Common myeloid progenitor, CD34-positive (primary cell): Measurements from ENCODE around the gene SLC4A4. TPM values are rescaled to one million over a fixed set of nuclear protein-coding genes. Genes with fewer than 3 reads are reported as not detected.

Experiments used
- CTCF ChIA-PET: fragments of 350-600 bp; sonication (Branson Sonifier 250); formaldehyde crosslinking; loops from one replicate; lab custom pipeline; 2021; ENCODE audit warnings: antibody characterized with exemption; lab: Charles Lee
- POLR2A ChIA-PET: fragments of 350-600 bp; sonication (Branson Sonifier 250); formaldehyde crosslinking; loops from one replicate; lab custom pipeline; 2021; ENCODE audit warnings: antibody characterized with exemption; lab: Charles Lee
- DNase-seq, 3 donors: peaks; one replicate each; pipeline versions ENCODE4 v3.0.0 to v3.0.0-alpha.2; 2013
- H3K27ac ChIP-seq, 2 experiments: 1 replicate in 1 of 2; 2 replicates in 1 of 2; pipeline ENCODE4 v1.7.0; 2013; ENCODE audit warnings: inconsistent platforms in 2 of 2, low read length in 2 of 2, mild to moderate bottlenecking in 2 of 2, low read depth in 1 of 2, moderate library complexity in 1 of 2; ENCODE audit not compliant: severe bottlenecking in 2 of 2, insufficient read depth in 1 of 2, poor library complexity in 1 of 2
- H3K27me3 ChIP-seq, 5 experiments: replicated peaks in 2 of 5; 1 replicate in 3 of 5; 2 replicates in 2 of 5; pipeline versions ENCODE4 v1.6.1 to v1.7.0; 2013; ENCODE audit warnings: low read length in 4 of 5, mild to moderate bottlenecking in 2 of 5, moderate library complexity in 2 of 5, inconsistent platforms in 1 of 5; ENCODE audit not compliant: insufficient read depth in 5 of 5, control insufficient read depth in 4 of 5
- H3K36me3 ChIP-seq, 4 experiments: 1 replicate in 2 of 4; 2 replicates in 2 of 4; pipeline versions ENCODE4 v1.6.1 to v1.7.0; 2013; ENCODE audit warnings: low read length in 3 of 4, control low read depth in 1 of 4, mild to moderate bottlenecking in 1 of 4; ENCODE audit not compliant: control insufficient read depth in 4 of 4, insufficient read depth in 4 of 4
- H3K4me1 ChIP-seq, 4 experiments: 1 replicate in 3 of 4; 2 replicates in 1 of 4; pipeline versions ENCODE4 v1.6.1 to v1.7.1; 2013; ENCODE audit warnings: low read length in 3 of 4, mild to moderate bottlenecking in 3 of 4, control low read depth in 1 of 4, inconsistent platforms in 1 of 4, moderate library complexity in 1 of 4; ENCODE audit not compliant: control insufficient read depth in 4 of 4, insufficient read depth in 4 of 4; ENCODE audit errors: control extremely low read depth in 1 of 4
- H3K4me3 ChIP-seq, 7 experiments: 1 replicate in 4 of 7; 2 replicates in 3 of 7; pipeline versions ENCODE4 v1.5.1 to v1.7.0; 2013; ENCODE audit warnings: mild to moderate bottlenecking in 7 of 7, low read length in 6 of 7, moderate library complexity in 6 of 7, inconsistent platforms in 2 of 7, low read depth in 2 of 7, control low read depth in 1 of 7; ENCODE audit not compliant: insufficient read depth in 4 of 7, control insufficient read depth in 1 of 7; ENCODE audit errors: extremely low read depth in 1 of 7
- H3K9me3 ChIP-seq, 5 experiments: 1 replicate in 4 of 5; 2 replicates in 1 of 5; pipeline versions ENCODE4 v1.6.1 to v1.7.1; 2013; ENCODE audit warnings: low read length in 4 of 5, mild to moderate bottlenecking in 2 of 5, inconsistent platforms in 1 of 5, low read depth in 1 of 5, moderate library complexity in 1 of 5; ENCODE audit not compliant: control insufficient read depth in 4 of 5, insufficient read depth in 2 of 5; ENCODE audit errors: control extremely low read depth in 1 of 5
- WGBS: methylation state at CpG from one replicate; pipeline ENCODE4 v1.1.5; 2013; ENCODE audit not compliant: insufficient coverage; 5-methylcytosine and 5-hydroxymethylcytosine counted together
- polyA plus RNA-seq: library from polyadenylated mRNA; unstranded; fragments of 120-200 nt; gene quantifications from one replicate; pipeline ENCODE4 v1.2.1, GENCODE V29; 2013

SLC4A4 gene
- polyA plus RNA-seq: 0.40 TPM

GRCh38 chr4:71338846-71339593 lies at the start of gene SLC4A4:
TSS of gene SLC4A4 (plus strand) at chr4:71339020.
- Histone ChIP-seq H3K4me1 (no peaks in the 10 kb centered on the region), H3K36me3 (no peaks in the 10 kb centered on the region), H3K9me3 (no peaks in the 10 kb centered on the region), H3K27ac (no peak within 1 kb of the TSS), H3K4me3 (no peak within 1 kb of the TSS), H3K27me3 (no peaks in the 10 kb centered on the region)
- peak; percentile 5 to 76 (median 69) for DNase-seq
- POLR2A ChIA-PET: no interaction called here
- WGBS: 94% methylated on average over 5 of the region's 8 CpGs
- CTCF ChIA-PET: no interaction called here

- Histone ChIP-seq H3K27me3 (peaks cover 0 to 19% (median 10%) of the 10 kb centered on the region in 5 experiments), H3K36me3 (no peaks in the 10 kb centered on the region), H3K9me3 (no peaks in the 10 kb centered on the region), H3K27ac (no peak overlapping the region), H3K4me1 (no peaks in the 10 kb centered on the region), H3K4me3 (no peak overlapping the region)
- no peak for DNase-seq
- ChIA-PET CTCF (no interaction called here), POLR2A (no interaction called here)
- WGBS: 85% methylated on average over 3 of the region's 3 CpGs
These were observed 48.7 kb upstream of the SLC4A4 start for GRCh38 chr4:71290074-71290473.

- Histone ChIP-seq H3K27me3 (peaks cover 0 to 15% (median 6%) of the 10 kb centered on the region in 5 experiments), H3K27ac (no peak overlapping the region), H3K9me3 (no peaks in the 10 kb centered on the region), H3K4me1 (no peaks in the 10 kb centered on the region), H3K4me3 (no peak overlapping the region), H3K36me3 (no peaks in the 10 kb centered on the region)
- ChIA-PET POLR2A (no interaction called here), CTCF (no interaction called here)
- no CpG with 5 or more reads among the region's 1 CpG for WGBS
- no peak for DNase-seq
These were observed 48.3 kb upstream of the SLC4A4 start for GRCh38 chr4:71290476-71290875.

GRCh38 chr4:71292228-71292627 lies 46.6 kb upstream of the SLC4A4 start:
- Histone ChIP-seq H3K27me3 (peaks cover 0 to 13% (median 3%) of the 10 kb centered on the region in 5 experiments), H3K36me3 (no peaks in the 10 kb centered on the region), H3K27ac (no peak overlapping the region), H3K4me1 (no peaks in the 10 kb centered on the region), H3K9me3 (no peaks in the 10 kb centered on the region), H3K4me3 (no peak overlapping the region)
- CTCF ChIA-PET: no interaction called here
- WGBS: no CpG with 5 or more reads among the region's 1 CpG
- POLR2A ChIA-PET: no interaction called here
- no peak for DNase-seq

GRCh38 chr4:71293705-71294104 lies 45.1 kb upstream of the SLC4A4 start:
- ChIA-PET POLR2A (interaction anchor here (0.7 kb wide), 1 partner anchor 457 kb away, joined by 4 read pairs; no protein-coding TSS in a partner anchor), CTCF (no interaction called here)
- peaks cover 0 to 13% (median 3%) of the 10 kb centered on the region in 5 experiments for H3K27me3 ChIP-seq
- H3K27ac ChIP-seq: no peak overlapping the region
- H3K4me3 ChIP-seq: no peak overlapping the region
- 95% methylated on average over 5 of the region's 5 CpGs for WGBS
- no peaks in the 10 kb centered on the region for H3K9me3 ChIP-seq
- H3K4me1 ChIP-seq: no peaks in the 10 kb centered on the region
- DNase-seq: no peak
- no peaks in the 10 kb centered on the region for H3K36me3 ChIP-seq

- Histone ChIP-seq H3K36me3 (no peaks in the 10 kb centered on the region), H3K9me3 (no peaks in the 10 kb centered on the region), H3K4me1 (no peaks in the 10 kb centered on the region), H3K27ac (no peak overlapping the region), H3K4me3 (no peak overlapping the region), H3K27me3 (peaks cover 0 to 13% (median 3%) of the 10 kb centered on the region in 5 experiments)
- WGBS: 97% methylated on average over 3 of the region's 3 CpGs
- POLR2A ChIA-PET: no interaction called here
- no peak for DNase-seq
- CTCF ChIA-PET: no interaction called here
These were observed 44.5 kb upstream of the SLC4A4 start for GRCh38 chr4:71294301-71294700.

- WGBS: 100% methylated on average over 1 of the region's 1 CpG
- Histone ChIP-seq H3K27me3 (peaks cover 0 to 8% (median 0%) of the 10 kb centered on the region in 5 experiments), H3K9me3 (no peaks in the 10 kb centered on the region), H3K27ac (no peak overlapping the region), H3K36me3 (no peaks in the 10 kb centered on the region), H3K4me3 (no peak overlapping the region), H3K4me1 (no peaks in the 10 kb centered on the region)
- ChIA-PET CTCF (no interaction called here), POLR2A (no interaction called here)
- DNase-seq: no peak
These were observed 41.9 kb upstream of the SLC4A4 start for GRCh38 chr4:71296945-71297344.
